Right atrium auricular region (tissue), 2 donors: ENCODE measurements around the gene TTC28. TPM values are rescaled to one million over a fixed set of nuclear protein-coding genes. Genes with fewer than 3 reads are reported as not detected.

Experiments used
- DNase-seq: peaks from one replicate; pipeline ENCODE4 v3.0.0-alpha.2; 2019; ENCODE audit warnings: low spot score
- H3K27ac ChIP-seq, 2 donors: fragments of 200-600 bp; sonication (generic); 1 replicate in 1 of 2; 2 replicates in 1 of 2; pipeline ENCODE4 v1.5.1; 2016 to 2019
- H3K27me3 ChIP-seq, 2 donors: fragments of 200-600 bp; sonication (generic); one replicate each; pipeline versions ENCODE4 v1.5.1 to v1.6.0; 2017 to 2019
- H3K36me3 ChIP-seq: fragments of 200-600 bp; sonication (generic); one replicate; pipeline ENCODE4 v1.5.1; 2016
- H3K4me1 ChIP-seq, 2 donors: fragments of 200-600 bp; sonication (generic); one replicate each; pipeline versions ENCODE4 v1.5.1 to v1.6.0; 2017 to 2019
- H3K4me3 ChIP-seq, 2 donors: fragments of 200-600 bp; sonication (generic); 1 replicate in 1 of 2; 2 replicates in 1 of 2; pipeline ENCODE4 v1.5.1; 2017 to 2019; ENCODE audit warnings: mild to moderate bottlenecking in 1 of 2, moderate library complexity in 1 of 2
- H3K9me3 ChIP-seq, 2 donors: fragments of 200-600 bp; sonication (generic); one replicate each; pipeline ENCODE4 v1.5.1; 2019
- total RNA-seq, 2 donors: library from RNA; depleted of rRNA; stranded (reverse); fragments of >200 nt; gene quantifications; one replicate each; pipeline ENCODE4 v1.1.0, GENCODE V29; 2016
- TF ChIP-seq, protein P1 (sequence below), 2 donors: fragments of 200-600 bp; sonication (generic); IDR thresholded peaks; one replicate each; pipeline ENCODE4 v1.5.1; 2019; ENCODE audit warnings: antibody characterized with exemption in 2 of 2

Gene TTC28
- total RNA-seq, 2 donors from 2014 or later, result 22.1 to 22.3 TPM

DNA sequence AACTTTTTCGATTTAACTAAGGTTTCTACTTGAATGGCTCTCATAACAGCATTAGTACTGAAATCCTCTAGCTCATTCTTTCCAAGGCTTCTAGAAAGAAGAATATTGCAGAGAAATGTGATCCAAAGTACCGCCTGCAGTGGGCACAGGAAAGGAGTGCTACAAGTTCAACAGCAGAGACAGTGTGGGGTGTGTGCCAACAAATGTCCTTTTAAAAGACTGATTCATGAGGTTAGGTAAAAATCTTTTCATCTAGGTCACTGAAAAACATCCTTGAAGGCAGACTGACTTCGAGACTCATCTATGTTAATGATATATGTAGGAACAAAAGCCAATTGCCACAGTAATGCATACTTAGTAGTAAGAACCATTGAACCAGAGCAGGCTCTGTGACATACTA lies 411.5 kb downstream of the TTC28 start:
- H3K4me3 ChIP-seq, result no peak overlapping the region
- H3K9me3 ChIP-seq, result no peaks in the 10 kb centered on the region
- H3K27ac ChIP-seq, result no peak overlapping the region
- TF ChIP-seq, protein P1, sequence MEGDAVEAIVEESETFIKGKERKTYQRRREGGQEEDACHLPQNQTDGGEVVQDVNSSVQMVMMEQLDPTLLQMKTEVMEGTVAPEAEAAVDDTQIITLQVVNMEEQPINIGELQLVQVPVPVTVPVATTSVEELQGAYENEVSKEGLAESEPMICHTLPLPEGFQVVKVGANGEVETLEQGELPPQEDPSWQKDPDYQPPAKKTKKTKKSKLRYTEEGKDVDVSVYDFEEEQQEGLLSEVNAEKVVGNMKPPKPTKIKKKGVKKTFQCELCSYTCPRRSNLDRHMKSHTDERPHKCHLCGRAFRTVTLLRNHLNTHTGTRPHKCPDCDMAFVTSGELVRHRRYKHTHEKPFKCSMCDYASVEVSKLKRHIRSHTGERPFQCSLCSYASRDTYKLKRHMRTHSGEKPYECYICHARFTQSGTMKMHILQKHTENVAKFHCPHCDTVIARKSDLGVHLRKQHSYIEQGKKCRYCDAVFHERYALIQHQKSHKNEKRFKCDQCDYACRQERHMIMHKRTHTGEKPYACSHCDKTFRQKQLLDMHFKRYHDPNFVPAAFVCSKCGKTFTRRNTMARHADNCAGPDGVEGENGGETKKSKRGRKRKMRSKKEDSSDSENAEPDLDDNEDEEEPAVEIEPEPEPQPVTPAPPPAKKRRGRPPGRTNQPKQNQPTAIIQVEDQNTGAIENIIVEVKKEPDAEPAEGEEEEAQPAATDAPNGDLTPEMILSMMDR (IDR thresholded peaks at IDR 0.05), result no peak
- H3K27me3 ChIP-seq, result no peaks in the 10 kb centered on the region
- no peak for DNase-seq
- peaks cover 0 to 19% of the 10 kb centered on the region in 2 donors for H3K4me1 ChIP-seq
- no peaks in the 10 kb centered on the region for H3K36me3 ChIP-seq

DNA sequence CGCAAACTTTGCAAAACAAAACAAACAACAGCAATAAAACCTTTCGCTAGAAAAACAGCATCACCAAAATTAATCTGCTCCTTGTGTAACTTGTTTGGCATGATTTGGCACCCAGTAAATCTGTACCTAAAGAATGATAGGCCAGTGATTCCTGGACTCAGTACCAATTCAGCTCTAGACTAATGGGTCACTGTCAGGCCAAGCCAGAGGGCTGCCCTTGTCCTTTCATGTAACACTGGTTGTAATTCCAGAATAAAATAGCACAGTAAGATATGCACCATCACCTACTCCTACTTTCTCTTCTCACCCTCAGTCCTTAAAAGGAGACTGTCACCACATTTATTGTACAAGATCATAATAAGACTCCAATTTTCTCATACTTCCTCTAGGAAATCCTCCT lies 419.0 kb downstream of the TTC28 start:
- TF ChIP-seq, protein P1 (IDR thresholded peaks at IDR 0.05), result no peak

DNA sequence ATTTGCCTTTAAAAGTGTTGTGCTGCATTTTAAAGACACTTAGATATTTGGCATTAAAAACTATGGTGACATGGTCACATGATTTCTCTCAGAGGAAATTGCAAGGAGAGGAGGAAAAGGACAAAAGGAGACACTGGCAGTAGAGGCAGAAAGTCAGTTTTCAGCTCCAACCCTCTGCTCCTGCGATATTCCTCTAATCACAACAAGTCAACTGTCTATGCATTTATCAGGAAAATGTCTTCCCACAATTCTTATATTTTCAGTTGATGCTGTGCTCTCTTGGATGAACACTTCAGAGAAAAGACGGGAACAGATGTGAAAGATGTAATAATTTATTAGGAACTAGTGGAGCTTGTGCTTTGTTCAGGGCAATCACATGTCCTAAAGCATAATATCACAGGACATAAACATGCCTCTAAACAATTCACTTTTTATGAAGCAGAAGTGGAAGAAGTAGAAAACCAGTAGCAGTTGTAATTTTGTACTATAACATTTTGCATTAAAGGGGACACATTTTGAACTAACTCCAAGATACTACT lies 419.8 kb downstream of the TTC28 start:
- no peak overlapping the region for H3K4me3 ChIP-seq
- DNase-seq, result no peak
- no peaks in the 10 kb centered on the region for H3K27me3 ChIP-seq
- TF ChIP-seq, protein P1 (IDR thresholded peaks at IDR 0.05), result no peak
- no peaks in the 10 kb centered on the region for H3K36me3 ChIP-seq
- no peaks in the 10 kb centered on the region for H3K9me3 ChIP-seq
- H3K4me1 ChIP-seq, result peaks cover 0 to 10% of the 10 kb centered on the region in 2 donors
- no peak overlapping the region for H3K27ac ChIP-seq

More for the DNA sequence above, 419.0 kb downstream of the TTC28 start:
- H3K27ac ChIP-seq, result no peak overlapping the region
- H3K9me3 ChIP-seq, result no peaks in the 10 kb centered on the region
- peaks cover 0 to 10% of the 10 kb centered on the region in 2 donors for H3K4me1 ChIP-seq
- H3K27me3 ChIP-seq, result no peaks in the 10 kb centered on the region
- H3K4me3 ChIP-seq, result no peak overlapping the region
- DNase-seq, result no peak
- no peaks in the 10 kb centered on the region for H3K36me3 ChIP-seq

DNA sequence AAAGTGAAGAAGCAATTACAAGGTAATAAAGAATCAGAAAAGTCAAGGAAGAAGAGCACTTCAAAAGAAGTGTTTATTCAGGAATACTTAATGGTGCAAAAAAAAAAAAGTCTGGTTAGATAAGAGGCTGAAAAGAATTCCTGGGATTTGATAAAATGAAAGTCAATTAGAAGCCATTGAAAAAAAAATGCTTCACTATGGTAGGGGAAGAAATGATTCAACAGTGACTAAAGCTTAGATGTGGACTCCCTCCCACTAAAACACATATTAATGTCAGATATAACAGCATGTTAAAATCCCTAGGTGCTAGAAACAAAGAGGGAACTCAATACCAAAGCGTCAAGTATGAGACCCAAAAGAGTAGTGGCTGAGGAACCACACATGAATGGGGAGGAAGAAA lies 425.2 kb downstream of the TTC28 start:
- DNase-seq, result no peak
- Histone ChIP-seq H3K4me3 (no peak overlapping the region), H3K4me1 (peaks cover 0 to 5% of the 10 kb centered on the region in 2 donors), H3K27ac (no peak overlapping the region), H3K9me3 (no peaks in the 10 kb centered on the region), H3K27me3 (no peaks in the 10 kb centered on the region), H3K36me3 (no peaks in the 10 kb centered on the region)
- TF ChIP-seq, protein P1 (IDR thresholded peaks at IDR 0.05), result no peak

DNA sequence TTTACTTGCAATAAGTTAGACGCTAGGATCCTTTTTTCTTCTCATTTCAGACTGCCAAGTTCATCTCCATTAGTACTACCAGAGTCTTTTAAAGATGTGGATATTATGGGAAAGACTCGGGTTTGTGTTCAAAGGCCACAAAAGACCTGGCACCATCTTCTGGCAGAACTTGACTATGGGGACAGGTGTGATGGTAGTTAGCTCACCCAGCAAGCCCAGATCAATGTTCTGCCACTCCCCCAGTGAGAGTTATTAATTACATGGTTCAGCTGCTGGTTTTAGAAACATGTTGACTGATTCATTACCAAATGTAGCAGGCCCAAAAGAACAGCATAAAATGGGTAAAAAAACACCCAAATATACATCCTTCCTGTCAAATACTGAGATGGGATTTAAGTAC lies 427.1 kb downstream of the TTC28 start:
- TF ChIP-seq, protein P1 (IDR thresholded peaks at IDR 0.05), result no peak
- Histone ChIP-seq H3K27me3 (no peaks in the 10 kb centered on the region), H3K27ac (no peak overlapping the region), H3K9me3 (no peaks in the 10 kb centered on the region), H3K36me3 (no peaks in the 10 kb centered on the region), H3K4me3 (no peak overlapping the region), H3K4me1 (peaks cover 0 to 16% of the 10 kb centered on the region in 2 donors)
- DNase-seq, result no peak
